Vagina (tissue), 2 donors: ENCODE results near the gene FBXL17.

Experiments
- CTCF ChIP-seq, 3 experiments: fragments of 450-650 bp in 2 of 3; fragments of 200-600 bp in 1 of 3; sonication (generic) in 1 of 3; IDR thresholded peaks; one replicate each; pipeline ENCODE4 v1.5.1; 2017 to 2019; ENCODE audit warnings: antibody characterized with exemption in 3 of 3, mild to moderate bottlenecking in 2 of 3, moderate library complexity in 2 of 3
- POLR2A ChIP-seq, 2 donors: fragments of 450-650 bp; IDR thresholded peaks; one replicate each; pipeline ENCODE4 v1.6.1; 2017; ENCODE audit warnings: antibody characterized with exemption in 2 of 2, mild to moderate bottlenecking in 2 of 2, moderate library complexity in 2 of 2

- TF ChIP-seq CTCF (IDR thresholded peaks at IDR 0.05) (no peak), POLR2A (IDR thresholded peaks at IDR 0.05) (no peak)
These were observed 28.8 kb downstream of the FBXL17 start for GRCh38 chr5:108353087-108353486.
